NB4 (cell line): ENCODE measurements around the gene NUTM2E.
"Not testable (repeated sequence)": the region's sequence is repeated elsewhere in the genome, so short reads cannot be mapped to it uniquely, and the experiment has no call there.

Experiments
- MYC ChIP-seq: IDR thresholded peaks from 2 replicates; pipeline ENCODE4 v1.6.1; 2011; ENCODE audit warnings: low read depth, low read length
- POLR2A ChIP-seq: IDR thresholded peaks from 2 replicates; pipeline ENCODE4 v1.6.1; 2011; ENCODE audit warnings: mild to moderate bottlenecking; ENCODE audit not compliant: insufficient read length; ENCODE audit errors: extremely low read depth
- TF ChIP-seq, protein P1 (sequence below): IDR thresholded peaks from one replicate; pipeline ENCODE4 v1.5.1; 2012; ENCODE audit warnings: low read depth, low read length
- TF ChIP-seq, protein P2 (sequence below): IDR thresholded peaks from 2 replicates; pipeline ENCODE4 v1.6.1; 2011; ENCODE audit warnings: low read depth, low read length

DNA sequence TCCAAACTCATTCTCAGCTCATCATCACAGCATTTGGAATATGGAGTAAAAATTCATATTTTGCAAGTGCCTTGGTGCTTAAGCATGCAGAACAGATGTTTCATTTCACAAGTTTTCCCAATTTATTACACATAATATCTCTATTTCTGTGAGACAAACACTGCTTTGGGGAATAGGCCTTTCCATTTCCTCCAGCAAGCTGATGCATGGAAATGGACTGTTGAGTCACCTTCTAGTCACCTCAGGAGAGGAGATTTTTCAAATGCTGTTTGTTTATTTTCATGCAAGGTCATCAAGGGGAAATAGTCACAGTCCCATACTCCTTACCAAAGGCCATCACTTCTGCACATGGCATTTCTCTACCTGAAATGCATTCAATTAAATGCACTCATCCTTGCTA, 48.5 kb upstream of the NUTM2E start:
- TF ChIP-seq, protein P1, sequence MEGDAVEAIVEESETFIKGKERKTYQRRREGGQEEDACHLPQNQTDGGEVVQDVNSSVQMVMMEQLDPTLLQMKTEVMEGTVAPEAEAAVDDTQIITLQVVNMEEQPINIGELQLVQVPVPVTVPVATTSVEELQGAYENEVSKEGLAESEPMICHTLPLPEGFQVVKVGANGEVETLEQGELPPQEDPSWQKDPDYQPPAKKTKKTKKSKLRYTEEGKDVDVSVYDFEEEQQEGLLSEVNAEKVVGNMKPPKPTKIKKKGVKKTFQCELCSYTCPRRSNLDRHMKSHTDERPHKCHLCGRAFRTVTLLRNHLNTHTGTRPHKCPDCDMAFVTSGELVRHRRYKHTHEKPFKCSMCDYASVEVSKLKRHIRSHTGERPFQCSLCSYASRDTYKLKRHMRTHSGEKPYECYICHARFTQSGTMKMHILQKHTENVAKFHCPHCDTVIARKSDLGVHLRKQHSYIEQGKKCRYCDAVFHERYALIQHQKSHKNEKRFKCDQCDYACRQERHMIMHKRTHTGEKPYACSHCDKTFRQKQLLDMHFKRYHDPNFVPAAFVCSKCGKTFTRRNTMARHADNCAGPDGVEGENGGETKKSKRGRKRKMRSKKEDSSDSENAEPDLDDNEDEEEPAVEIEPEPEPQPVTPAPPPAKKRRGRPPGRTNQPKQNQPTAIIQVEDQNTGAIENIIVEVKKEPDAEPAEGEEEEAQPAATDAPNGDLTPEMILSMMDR, result not testable (repeated sequence)
- TF ChIP-seq POLR2A, MYC: not testable (repeated sequence)
- TF ChIP-seq, protein P2, sequence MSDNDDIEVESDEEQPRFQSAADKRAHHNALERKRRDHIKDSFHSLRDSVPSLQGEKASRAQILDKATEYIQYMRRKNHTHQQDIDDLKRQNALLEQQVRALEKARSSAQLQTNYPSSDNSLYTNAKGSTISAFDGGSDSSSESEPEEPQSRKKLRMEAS, result not testable (repeated sequence)
